ENCODE data around the gene BMP6.
"Not testable (repeated sequence)": the region's sequence is repeated elsewhere in the genome, so short reads cannot be mapped to it uniquely, and the experiment has no call there.

BMP6 gene

GRCh38 chr6:7811441-7811840, 85.5 kb downstream of the BMP6 start:
- H3K4me3 ChIP-seq, result no peak overlapping the region
- TF ChIP-seq CTCF (IDR thresholded peaks at IDR 0.05), result no peak
- H3K27ac ChIP-seq, result no peak overlapping the region
- DNase-seq (ENCODE audit: low spot score), result no peak

GRCh38 chr6:7812623-7813022, 86.7 kb downstream of the BMP6 start:
- no peak for DNase-seq (ENCODE audit: low spot score)
- Histone ChIP-seq H3K27ac (no peak overlapping the region), H3K4me3 (no peak overlapping the region)
- no peak for TF ChIP-seq CTCF (IDR thresholded peaks at IDR 0.05)

GRCh38 chr6:7813193-7813592, 87.3 kb downstream of the BMP6 start:
- no peak for DNase-seq (ENCODE audit: low spot score)
- H3K27ac ChIP-seq, result no peak overlapping the region
- TF ChIP-seq CTCF (IDR thresholded peaks at IDR 0.05), result no peak
- H3K4me3 ChIP-seq, result no peak overlapping the region

- no peak overlapping the region for H3K27ac ChIP-seq
- no peak overlapping the region for H3K4me3 ChIP-seq
- DNase-seq (ENCODE audit: low spot score), result no peak
- no peak for TF ChIP-seq CTCF (IDR thresholded peaks at IDR 0.05)
Measured at GRCh38 chr6:7813704-7814103, 87.8 kb downstream of the BMP6 start.

- no peak overlapping the region for H3K4me3 ChIP-seq
Measured at GRCh38 chr6:7815716-7816115, 89.8 kb downstream of the BMP6 start.

GRCh38 chr6:7817184-7817583, 91.3 kb downstream of the BMP6 start:
- H3K4me3 ChIP-seq; H3K27ac ChIP-seq; DNase-seq (ENCODE audit: low spot score): not testable (repeated sequence)

More at GRCh38 chr6:7815716-7816115, 89.8 kb downstream of the BMP6 start:
- TF ChIP-seq CTCF (IDR thresholded peaks at IDR 0.05), result no peak
- DNase-seq (ENCODE audit: low spot score), result no peak
- H3K27ac ChIP-seq, result no peak overlapping the region

GRCh38 chr6:7818257-7819214, 92.6 kb downstream of the BMP6 start:
- no peak for TF ChIP-seq CTCF (IDR thresholded peaks at IDR 0.05)
- Histone ChIP-seq H3K27ac (no peak overlapping the region), H3K4me3 (no peak overlapping the region)
- DNase-seq (ENCODE audit: low spot score), result no peak
